ENCODE results near the gene MAML1.
A peak's percentile ranks its signal among the peaks of the same experiment; 100 is the strongest.

The MAML1 gene

GRCh38 chr5:179795049-179795862 lies 62.6 kb downstream of the MAML1 start:
- no peak for DNase-seq

- peak; percentile 61 for DNase-seq
These were observed 63.5 kb downstream of the MAML1 start for GRCh38 chr5:179795863-179796833.

GRCh38 chr5:179796877-179797608 lies 64.4 kb downstream of the MAML1 start:
- no peak for DNase-seq

- no peak for DNase-seq
These were observed 65.1 kb downstream of the MAML1 start for GRCh38 chr5:179797741-179798140.

GRCh38 chr5:179798144-179798770 lies 65.6 kb downstream of the MAML1 start:
- no peak for DNase-seq

- DNase-seq: no peak
These were observed 66.4 kb downstream of the MAML1 start for GRCh38 chr5:179798771-179799643.

GRCh38 chr5:179799644-179799973 lies 67.0 kb downstream of the MAML1 start:
- DNase-seq: no peak

- no peak for DNase-seq
These were observed 67.6 kb downstream of the MAML1 start for GRCh38 chr5:179800071-179800695.

GRCh38 chr5:179800696-179801201 lies 68.1 kb downstream of the MAML1 start:
- DNase-seq: no peak

- peak; percentile 78 for DNase-seq
These were observed 68.9 kb downstream of the MAML1 start for GRCh38 chr5:179801304-179802206.

GRCh38 chr5:179802207-179802883 lies 69.7 kb downstream of the MAML1 start:
- no peak for DNase-seq

- DNase-seq: no peak
These were observed 70.4 kb downstream of the MAML1 start for GRCh38 chr5:179802950-179803562.

- no peak for DNase-seq
These were observed 71.3 kb downstream of the MAML1 start for GRCh38 chr5:179803651-179804554.

GRCh38 chr5:179804555-179804947 lies 71.9 kb downstream of the MAML1 start:
- no peak for DNase-seq

GRCh38 chr5:179805070-179805528 lies 72.5 kb downstream of the MAML1 start:
- no peak for DNase-seq

GRCh38 chr5:179805529-179806249 lies 73.1 kb downstream of the MAML1 start:
- DNase-seq: no peak
